Trophoblast cell (in vitro differentiated cells and primary cell): ENCODE data around the gene ZRANB1.

Source experiments
- DNase-seq, 2 donors: peaks; one replicate each; pipeline ENCODE4 v3.0.0-alpha.2; 2016
- H2AFZ ChIP-seq: 2 replicates; pipeline ENCODE4 v1.6.1; 2013; ENCODE audit warnings: low read length, moderate library complexity, mild to moderate bottlenecking; ENCODE audit not compliant: insufficient read depth, poor library complexity
- H2AK5ac ChIP-seq: 2 replicates; pipeline ENCODE4 v1.6.1; 2013; ENCODE audit warnings: mild to moderate bottlenecking, low read length
- H2BK120ac ChIP-seq: 2 replicates; pipeline ENCODE4 v1.6.1; 2013; ENCODE audit warnings: low read length, mild to moderate bottlenecking, moderate library complexity; ENCODE audit not compliant: insufficient read depth, poor library complexity
- H2BK12ac ChIP-seq: 2 replicates; pipeline ENCODE4 v1.6.1; 2013; ENCODE audit warnings: mild to moderate bottlenecking, low read length, moderate library complexity
- H2BK5ac ChIP-seq: 2 replicates; pipeline ENCODE4 v1.6.1; 2013; ENCODE audit warnings: low read length, low read depth, moderate library complexity, mild to moderate bottlenecking; ENCODE audit not compliant: poor library complexity
- H3K14ac ChIP-seq: 2 replicates; pipeline ENCODE4 v1.6.1; 2013; ENCODE audit warnings: mild to moderate bottlenecking, low read length
- H3K18ac ChIP-seq: 2 replicates; pipeline ENCODE4 v1.6.1; 2013; ENCODE audit warnings: mild to moderate bottlenecking, low read length
- H3K23ac ChIP-seq: 2 replicates; pipeline ENCODE4 v1.6.1; 2013; ENCODE audit warnings: low read length
- H3K27ac ChIP-seq: 2 replicates; pipeline ENCODE4 v1.5.1; 2013; ENCODE audit warnings: low read depth, mild to moderate bottlenecking, inconsistent platforms, low read length, moderate library complexity
- H3K27me3 ChIP-seq: 2 replicates; pipeline ENCODE4 v1.6.1; 2013; ENCODE audit warnings: inconsistent platforms, mild to moderate bottlenecking, low read length, moderate library complexity; ENCODE audit not compliant: insufficient read depth
- H3K36me3 ChIP-seq, 2 experiments: 1 replicate in 1 of 2; 2 replicates in 1 of 2; pipeline ENCODE4 v1.6.1; 2013; ENCODE audit warnings: low read length in 2 of 2, mild to moderate bottlenecking in 2 of 2, moderate library complexity in 1 of 2; ENCODE audit not compliant: insufficient read depth in 2 of 2, control insufficient read depth in 1 of 2
- H3K4ac ChIP-seq: 2 replicates; pipeline ENCODE4 v1.6.1; 2013; ENCODE audit warnings: low read depth, mild to moderate bottlenecking, low read length, moderate library complexity
- H3K4me1 ChIP-seq, 2 experiments: 1 replicate in 1 of 2; 2 replicates in 1 of 2; pipeline ENCODE4 v1.6.1; 2013; ENCODE audit warnings: low read length in 2 of 2, mild to moderate bottlenecking in 2 of 2, moderate library complexity in 1 of 2; ENCODE audit not compliant: insufficient read depth in 2 of 2, control insufficient read depth in 1 of 2
- H3K4me2 ChIP-seq: 2 replicates; pipeline ENCODE4 v1.6.1; 2013; ENCODE audit warnings: inconsistent platforms, mild to moderate bottlenecking, low read length, moderate library complexity
- H3K4me3 ChIP-seq: 2 replicates; pipeline ENCODE4 v1.5.1; 2013; ENCODE audit warnings: mild to moderate bottlenecking, low read depth, low read length, inconsistent platforms
- H3K79me1 ChIP-seq: one replicate; pipeline ENCODE4 v1.6.1; 2013; ENCODE audit warnings: low read length
- H3K79me2 ChIP-seq: 2 replicates; pipeline ENCODE4 v1.6.1; 2013; ENCODE audit warnings: low read length, mild to moderate bottlenecking; ENCODE audit not compliant: control insufficient read depth, insufficient read depth, poor library complexity
- H3K9ac ChIP-seq: 2 replicates; pipeline ENCODE4 v1.6.1; 2013; ENCODE audit warnings: mild to moderate bottlenecking, low read length
- H3K9me3 ChIP-seq: 2 replicates; pipeline ENCODE4 v1.6.1; 2013; ENCODE audit warnings: low read depth, mild to moderate bottlenecking, control low read depth, inconsistent platforms, low read length; ENCODE audit not compliant: insufficient read depth
- H4K12ac ChIP-seq: 2 replicates; pipeline ENCODE4 v1.6.1; 2013; ENCODE audit warnings: low read depth, mild to moderate bottlenecking, low read length, moderate library complexity
- H4K8ac ChIP-seq: 2 replicates; pipeline ENCODE4 v1.6.1; 2013; ENCODE audit warnings: low read depth, mild to moderate bottlenecking, low read length, moderate library complexity
- H4K91ac ChIP-seq: one replicate; pipeline ENCODE4 v1.6.1; 2013; ENCODE audit warnings: low read depth, mild to moderate bottlenecking, low read length, moderate library complexity
- WGBS: extraction: QIAGEN DNeasy Blood & Tissue Kit; methylation state at CpG from one replicate; pipeline ENCODE4 v1.1.7; 2013; ENCODE audit warnings: missing lambda C conversion rate; ENCODE audit not compliant: insufficient read length, insufficient coverage; ENCODE audit errors: extremely low coverage; 5-methylcytosine and 5-hydroxymethylcytosine counted together

The ZRANB1 gene

DNA sequence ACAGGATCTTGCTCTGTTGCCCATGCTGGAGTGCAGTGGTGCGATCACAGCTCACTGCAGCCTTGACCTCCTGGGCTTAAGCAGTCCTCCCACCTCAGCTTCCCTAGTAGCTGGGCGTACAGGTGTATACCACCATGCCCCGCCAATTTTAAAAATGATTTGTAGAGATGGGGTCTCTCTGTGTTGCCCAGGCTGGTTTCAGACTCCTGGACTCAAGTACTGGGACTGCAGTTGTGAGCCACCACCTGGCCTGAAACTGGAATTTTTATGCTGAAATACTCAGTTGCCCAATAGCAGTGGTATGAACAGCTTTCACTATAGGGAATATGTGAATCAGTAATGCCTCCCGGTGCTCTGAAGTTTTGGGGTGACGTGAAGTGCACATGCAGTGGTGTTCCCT is 7.6 kb downstream of the ZRANB1 start:
- Histone ChIP-seq H3K36me3 (peaks cover 0 to 11% of the 10 kb centered on the region in 2 experiments), H3K27me3 (no peaks in the 10 kb centered on the region), H3K4ac (no peak overlapping the region), H4K91ac (no peak overlapping the region), H3K79me2 (peaks cover 7% of the 10 kb centered on the region), H2AK5ac (no peak overlapping the region), H2AFZ (no peak overlapping the region), H4K8ac (no peak overlapping the region), H2BK12ac (no peak overlapping the region), H2BK5ac (no peak overlapping the region), H3K4me3 (no peak overlapping the region), H3K9me3 (no peaks in the 10 kb centered on the region), H3K18ac (no peak overlapping the region), H3K79me1 (no peaks in the 10 kb centered on the region), H3K14ac (no peak overlapping the region), H3K4me2 (no peak overlapping the region), H2BK120ac (no peak overlapping the region), H4K12ac (no peak overlapping the region), H3K4me1 (peaks cover 2% of the 10 kb centered on the region in 2 experiments), H3K23ac (no peak overlapping the region), H3K9ac (no peak overlapping the region), H3K27ac (no peak overlapping the region)
- peak; percentile 47 to 79 for DNase-seq
- WGBS, result no CpG with 5 or more reads among the region's 5 CpGs

DNA sequence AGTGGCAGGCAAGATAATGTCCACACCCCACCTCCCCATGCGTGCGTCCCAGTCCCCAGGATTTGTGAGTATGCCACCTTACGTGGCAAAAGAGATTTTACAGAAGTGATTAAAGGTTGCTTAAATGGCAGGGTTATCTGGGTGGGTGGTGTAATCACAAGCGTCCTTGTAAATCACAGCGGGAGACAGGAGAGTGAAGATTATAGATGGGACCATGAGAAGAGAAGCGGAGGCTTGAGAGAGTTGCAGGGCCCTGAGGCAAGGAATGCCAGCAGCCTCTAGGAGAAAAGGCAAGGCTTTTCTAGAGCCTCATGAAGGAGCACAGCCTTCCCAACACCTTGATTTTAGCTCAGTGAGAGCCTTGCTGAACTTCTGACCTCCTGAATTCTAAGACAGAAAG is 10.2 kb downstream of the ZRANB1 start:
- Histone ChIP-seq H3K27ac (no peak overlapping the region), H3K4me1 (peaks cover 2% of the 10 kb centered on the region in 2 experiments), H3K4ac (peak overlapping the region; percentile 62), H3K9me3 (no peaks in the 10 kb centered on the region), H2BK12ac (no peak overlapping the region), H2AK5ac (no peak overlapping the region), H3K79me1 (no peaks in the 10 kb centered on the region), H3K27me3 (no peaks in the 10 kb centered on the region), H3K23ac (no peak overlapping the region), H3K4me2 (no peak overlapping the region), H2BK5ac (no peak overlapping the region), H3K79me2 (peaks cover 4% of the 10 kb centered on the region), H3K18ac (no peak overlapping the region), H3K36me3 (peaks cover 0 to 6% of the 10 kb centered on the region in 2 experiments), H4K8ac (no peak overlapping the region), H4K12ac (peak overlapping the region; percentile 30), H2BK120ac (no peak overlapping the region), H3K4me3 (no peak overlapping the region), H3K14ac (no peak overlapping the region), H2AFZ (no peak overlapping the region), H4K91ac (no peak overlapping the region), H3K9ac (no peak overlapping the region)
- peak; percentile 59 to 72 for DNase-seq
- no CpG with 5 or more reads among the region's 6 CpGs for WGBS

- Histone ChIP-seq H3K36me3 (peaks cover 0 to 6% of the 10 kb centered on the region in 2 experiments), H3K18ac (no peak overlapping the region), H4K8ac (no peak overlapping the region), H4K12ac (no peak overlapping the region), H3K79me1 (no peaks in the 10 kb centered on the region), H2BK5ac (no peak overlapping the region), H2AFZ (no peak overlapping the region), H3K9me3 (no peaks in the 10 kb centered on the region), H3K27me3 (no peaks in the 10 kb centered on the region), H4K91ac (no peak overlapping the region), H3K23ac (no peak overlapping the region), H3K27ac (no peak overlapping the region), H3K4me2 (no peak overlapping the region), H2BK12ac (no peak overlapping the region), H2BK120ac (no peak overlapping the region), H3K4me3 (no peak overlapping the region), H3K4ac (no peak overlapping the region), H2AK5ac (no peak overlapping the region), H3K9ac (no peak overlapping the region), H3K14ac (no peak overlapping the region), H3K79me2 (peaks cover 4% of the 10 kb centered on the region), H3K4me1 (peaks cover 2% of the 10 kb centered on the region in 2 experiments)
- WGBS, result no CpG with 5 or more reads among the region's 3 CpGs
- DNase-seq, result no peak
Observed at GRCh38 chr10:124953421-124953820, 11.5 kb downstream of the ZRANB1 start.

DNA sequence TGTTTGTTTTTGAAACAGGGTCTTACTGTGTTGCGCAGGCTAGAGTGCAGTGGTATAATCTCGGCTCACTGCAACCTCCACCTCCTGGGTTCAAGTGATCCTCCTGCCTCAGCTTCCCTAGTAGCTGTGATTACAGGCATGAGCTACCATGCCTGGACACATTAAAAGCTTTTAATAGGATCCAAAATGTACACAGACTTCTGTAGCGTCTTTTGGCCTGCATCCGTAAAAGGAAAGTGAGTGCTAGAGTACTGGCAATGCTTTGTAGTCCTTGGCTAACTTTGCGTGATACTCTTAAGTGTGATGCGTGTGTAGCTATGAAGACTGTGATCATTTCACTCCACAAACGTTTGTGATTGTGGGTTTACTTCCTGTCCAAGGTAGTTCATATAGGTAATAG is 13.3 kb downstream of the ZRANB1 start:
- Histone ChIP-seq H3K9ac (no peak overlapping the region), H2AK5ac (no peak overlapping the region), H3K4ac (peak overlapping the region; percentile 57), H2BK12ac (no peak overlapping the region), H3K4me1 (peaks cover 2% of the 10 kb centered on the region in 2 experiments), H3K18ac (no peak overlapping the region), H3K4me3 (no peak overlapping the region), H3K27me3 (no peaks in the 10 kb centered on the region), H3K23ac (no peak overlapping the region), H2BK5ac (no peak overlapping the region), H4K12ac (no peak overlapping the region), H3K79me2 (peaks cover 4% of the 10 kb centered on the region), H4K8ac (no peak overlapping the region), H2BK120ac (no peak overlapping the region), H3K27ac (no peak overlapping the region), H3K4me2 (no peak overlapping the region), H2AFZ (no peak overlapping the region), H3K79me1 (no peaks in the 10 kb centered on the region), H4K91ac (no peak overlapping the region), H3K9me3 (no peaks in the 10 kb centered on the region), H3K36me3 (peaks cover 0 to 4% of the 10 kb centered on the region in 2 experiments), H3K14ac (no peak overlapping the region)
- WGBS, result no CpG with 5 or more reads among the region's 7 CpGs
- DNase-seq, result no peak
